GM12801 (cell line): ENCODE measurements around the gene SPATA6.

ENCODE experiments used
- TF ChIP-seq, protein P1 (sequence below): IDR thresholded peaks from one replicate; pipeline ENCODE4 v1.5.1; 2011; ENCODE audit warnings: control low read depth; ENCODE audit not compliant: insufficient read length; ENCODE audit errors: extremely low read depth

Gene SPATA6

DNA sequence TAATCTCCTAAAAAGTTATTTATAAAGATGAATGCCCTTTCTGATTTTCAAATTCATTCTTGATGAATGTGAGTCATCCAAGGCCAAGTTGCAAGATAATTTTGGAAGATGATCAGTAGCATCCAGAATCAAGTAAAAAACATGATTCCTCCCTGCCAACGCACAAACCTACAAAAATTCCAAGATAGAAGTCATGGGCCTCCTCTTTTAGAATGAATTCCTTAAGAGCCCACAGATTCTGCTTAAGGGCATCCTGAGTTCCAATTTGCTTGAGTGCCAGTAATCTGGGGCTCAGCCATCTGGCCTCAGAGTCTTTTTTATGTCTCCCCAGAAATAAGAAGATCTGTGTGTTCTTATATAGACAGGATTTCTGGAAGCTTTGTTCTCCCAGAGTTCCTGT is 23.2 kb upstream of the SPATA6 start:
- TF ChIP-seq, protein P1, sequence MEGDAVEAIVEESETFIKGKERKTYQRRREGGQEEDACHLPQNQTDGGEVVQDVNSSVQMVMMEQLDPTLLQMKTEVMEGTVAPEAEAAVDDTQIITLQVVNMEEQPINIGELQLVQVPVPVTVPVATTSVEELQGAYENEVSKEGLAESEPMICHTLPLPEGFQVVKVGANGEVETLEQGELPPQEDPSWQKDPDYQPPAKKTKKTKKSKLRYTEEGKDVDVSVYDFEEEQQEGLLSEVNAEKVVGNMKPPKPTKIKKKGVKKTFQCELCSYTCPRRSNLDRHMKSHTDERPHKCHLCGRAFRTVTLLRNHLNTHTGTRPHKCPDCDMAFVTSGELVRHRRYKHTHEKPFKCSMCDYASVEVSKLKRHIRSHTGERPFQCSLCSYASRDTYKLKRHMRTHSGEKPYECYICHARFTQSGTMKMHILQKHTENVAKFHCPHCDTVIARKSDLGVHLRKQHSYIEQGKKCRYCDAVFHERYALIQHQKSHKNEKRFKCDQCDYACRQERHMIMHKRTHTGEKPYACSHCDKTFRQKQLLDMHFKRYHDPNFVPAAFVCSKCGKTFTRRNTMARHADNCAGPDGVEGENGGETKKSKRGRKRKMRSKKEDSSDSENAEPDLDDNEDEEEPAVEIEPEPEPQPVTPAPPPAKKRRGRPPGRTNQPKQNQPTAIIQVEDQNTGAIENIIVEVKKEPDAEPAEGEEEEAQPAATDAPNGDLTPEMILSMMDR = no peak

DNA sequence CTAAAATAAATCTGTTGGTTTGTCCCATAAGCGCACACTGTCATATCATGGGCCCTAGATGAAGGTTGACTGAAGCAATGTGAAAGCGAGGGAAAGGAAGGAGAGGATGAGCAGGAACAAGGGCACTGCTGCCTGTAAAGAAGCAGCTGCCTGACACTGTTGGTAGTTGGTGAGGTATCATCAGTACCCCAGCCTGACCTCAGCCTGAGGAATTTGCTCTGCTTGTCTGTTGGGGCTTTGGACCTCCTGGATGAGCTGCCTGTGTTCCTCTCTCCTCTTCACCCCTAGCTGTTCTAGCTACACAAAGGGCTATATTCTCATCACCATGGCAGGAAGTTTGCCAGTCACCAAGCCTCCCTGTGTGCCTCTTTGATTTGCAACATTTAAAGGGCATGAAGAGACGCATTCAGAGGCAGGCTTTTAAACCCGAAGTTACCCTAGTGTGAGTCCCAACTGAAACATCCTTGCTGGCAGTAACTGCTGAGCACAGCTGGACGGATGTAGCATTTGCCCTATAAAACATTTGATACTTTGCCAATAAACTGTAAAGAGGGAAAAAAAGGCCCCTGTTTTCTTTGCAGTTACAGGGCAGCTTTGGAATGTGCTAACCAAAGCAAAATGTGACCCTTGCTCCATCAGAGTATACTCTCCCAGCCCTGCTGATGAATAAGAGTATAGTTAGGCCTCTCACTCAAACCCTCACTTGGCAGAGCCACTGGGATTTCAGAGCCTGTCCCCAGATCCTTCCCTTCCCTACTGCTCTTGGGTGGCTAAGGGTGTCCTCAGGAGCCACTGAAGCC is 22.2 kb upstream of the SPATA6 start:
- TF ChIP-seq, protein P1 = no peak

DNA sequence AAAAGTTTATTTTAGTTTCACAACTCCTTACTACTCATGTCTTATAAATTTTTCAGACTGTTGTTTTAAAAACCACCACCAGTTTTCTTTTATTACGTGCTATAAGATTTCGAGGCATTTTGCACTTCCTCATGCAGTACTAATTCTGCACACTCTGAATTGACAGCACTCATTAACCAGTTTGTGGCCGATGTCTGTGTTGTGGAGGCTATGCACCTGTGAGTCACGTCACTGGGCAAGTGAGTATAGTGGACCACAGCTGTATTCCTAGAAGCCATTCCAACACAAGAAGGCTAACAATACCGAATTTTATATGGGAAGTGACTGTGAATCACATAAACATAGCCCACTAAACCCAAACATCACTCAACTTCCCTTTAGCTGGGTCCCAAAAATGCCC is 21.0 kb upstream of the SPATA6 start:
- TF ChIP-seq, protein P1 = no peak

DNA sequence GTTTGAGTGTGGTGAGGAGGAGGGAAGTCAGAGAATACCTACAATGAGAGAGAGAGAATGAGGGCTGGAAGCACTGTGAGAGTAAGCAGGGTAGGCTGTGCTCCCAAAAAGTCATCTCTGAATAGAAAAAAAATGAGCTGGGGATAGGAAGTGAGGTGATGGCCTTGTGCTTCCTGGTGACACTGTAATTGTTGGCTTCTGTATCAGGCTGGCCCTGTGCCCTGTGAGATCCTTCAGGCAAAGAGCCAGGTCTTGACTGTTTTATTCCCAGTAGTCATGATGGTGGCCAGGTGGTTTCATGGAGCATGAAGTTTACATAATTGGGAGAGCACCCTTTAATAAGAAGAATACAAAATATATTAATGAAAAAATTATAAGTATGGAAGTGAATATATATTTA is 20.4 kb upstream of the SPATA6 start:
- TF ChIP-seq, protein P1 = no peak

DNA sequence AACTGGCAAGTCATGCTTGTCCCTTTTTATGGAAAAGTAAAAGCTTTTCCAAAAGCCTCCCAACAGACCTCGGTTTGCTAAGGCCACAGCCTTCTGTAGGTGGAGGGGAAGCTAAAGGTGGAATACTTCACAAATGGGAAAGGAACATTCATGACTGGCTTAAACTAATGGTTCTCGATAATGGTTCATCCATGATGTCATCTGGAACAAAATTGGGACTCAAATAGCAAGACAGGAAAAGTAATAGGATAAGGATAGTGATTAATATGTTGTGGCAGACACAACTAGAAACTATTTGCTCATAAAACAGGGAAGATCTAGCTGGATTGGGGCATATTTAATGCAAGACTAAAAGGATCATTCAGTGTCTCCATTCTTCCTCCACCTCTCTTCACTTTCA is 16.7 kb upstream of the SPATA6 start:
- TF ChIP-seq, protein P1 = no peak

DNA sequence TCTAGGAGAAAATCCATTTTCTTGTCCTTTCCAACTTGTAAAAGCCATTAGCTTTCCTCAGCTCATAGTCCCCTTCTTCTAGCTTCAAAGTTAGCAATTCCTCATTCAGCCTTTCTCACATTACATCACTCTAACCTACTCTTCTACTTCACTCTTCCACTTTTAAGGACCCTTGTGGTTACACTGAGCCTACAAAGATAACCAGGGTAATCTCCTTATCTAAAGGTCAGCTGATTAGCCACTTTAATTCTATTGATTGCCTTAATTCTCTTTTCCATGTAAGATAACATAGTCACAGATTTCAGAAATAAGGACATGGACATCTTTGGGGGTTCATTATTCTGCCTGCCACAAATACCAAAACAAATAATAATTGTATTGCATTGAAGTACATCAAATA is 8.5 kb upstream of the SPATA6 start:
- TF ChIP-seq, protein P1 = no peak

DNA sequence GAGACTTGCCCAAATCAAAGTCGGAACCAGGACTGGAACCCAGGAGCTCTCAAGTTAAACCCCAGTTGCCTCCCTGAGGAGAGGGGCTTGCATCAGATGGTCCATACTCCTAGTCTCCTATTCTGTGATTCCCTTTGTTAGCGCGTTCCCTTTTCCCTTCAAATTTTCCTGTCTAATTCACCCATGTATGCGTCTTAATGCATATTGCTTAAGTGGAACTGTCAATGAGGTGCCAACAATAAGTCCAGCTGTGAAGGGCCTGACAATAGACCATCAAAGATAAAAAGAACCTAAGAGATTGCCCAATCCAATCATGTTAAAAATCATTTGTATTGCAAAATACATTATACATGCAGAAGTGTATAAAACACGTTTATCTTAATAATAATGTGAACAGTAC is 634 bp upstream of the SPATA6 start:
- TF ChIP-seq, protein P1 = no peak
